Measurements from ENCODE around the gene GALC.

Gene GALC

GRCh38 chr14:87901236-87901635 is 91.7 kb downstream of the GALC start:
- DNase-seq (ENCODE audit: low read depth), result no peak
- in situ Hi-C loops (cut with HindIII; ENCODE audit: low sequenced_read_pairs), result no loop called here
- no peak for TF ChIP-seq CTCF (IDR thresholded peaks at IDR 0.05; ENCODE audit: low read depth, low read length, missing control alignments)
- no peak overlapping the region for H3K4me3 ChIP-seq (ENCODE audit: low read depth, low read length)

- no peak overlapping the region for H3K4me3 ChIP-seq (ENCODE audit: low read depth, low read length)
- no peak for TF ChIP-seq CTCF (IDR thresholded peaks at IDR 0.05; ENCODE audit: low read depth, low read length, missing control alignments)
- no peak for DNase-seq (ENCODE audit: low read depth)
- in situ Hi-C loops (cut with HindIII; ENCODE audit: low sequenced_read_pairs), result no loop called here
Observed at GRCh38 chr14:87899228-87899627, 93.8 kb downstream of the GALC start.

GRCh38 chr14:87898301-87898700 is 94.7 kb downstream of the GALC start:
- no peak overlapping the region for H3K4me3 ChIP-seq (ENCODE audit: low read depth, low read length)
- in situ Hi-C loops (cut with HindIII; ENCODE audit: low sequenced_read_pairs), result no loop called here
- no peak for DNase-seq (ENCODE audit: low read depth)
- TF ChIP-seq CTCF (IDR thresholded peaks at IDR 0.05; ENCODE audit: low read depth, low read length, missing control alignments), result no peak

- peak; percentile 60 for DNase-seq (ENCODE audit: low read depth)
- no peak overlapping the region for H3K4me3 ChIP-seq (ENCODE audit: low read depth, low read length)
- peak; percentile 50 for TF ChIP-seq CTCF (IDR thresholded peaks at IDR 0.05; ENCODE audit: low read depth, low read length, missing control alignments)
- in situ Hi-C loops (cut with HindIII; ENCODE audit: low sequenced_read_pairs), result no loop called here
Observed at GRCh38 chr14:87896393-87897380, 96.3 kb downstream of the GALC start.

- in situ Hi-C loops (cut with HindIII; ENCODE audit: low sequenced_read_pairs), result no loop called here
- no peak for TF ChIP-seq CTCF (IDR thresholded peaks at IDR 0.05; ENCODE audit: low read depth, low read length, missing control alignments)
- no peak overlapping the region for H3K4me3 ChIP-seq (ENCODE audit: low read depth, low read length)
- no peak for DNase-seq (ENCODE audit: low read depth)
Observed at GRCh38 chr14:87894920-87895319, 98.1 kb downstream of the GALC start.

GRCh38 chr14:87892763-87893162 is 100.2 kb downstream of the GALC start:
- no peak overlapping the region for H3K4me3 ChIP-seq (ENCODE audit: low read depth, low read length)
- no peak for DNase-seq (ENCODE audit: low read depth)
- in situ Hi-C loops (cut with HindIII; ENCODE audit: low sequenced_read_pairs), result no loop called here
- TF ChIP-seq CTCF (IDR thresholded peaks at IDR 0.05; ENCODE audit: low read depth, low read length, missing control alignments), result no peak

Data from astrocyte of the cerebellum (primary cell).